CD14-positive monocyte (primary cell): Measurements from ENCODE around the gene FBL. TPM values are rescaled to one million over a fixed set of nuclear protein-coding genes. Genes with fewer than 3 reads are reported as not detected.

Experiments used
- DNase-seq, 3 donors: peaks; one replicate each; pipeline ENCODE4 v3.0.0-alpha.2; 2011 to 2022
- H2AFZ ChIP-seq: 2 replicates; pipeline ENCODE4 v1.6.0; 2012; ENCODE audit warnings: mild to moderate bottlenecking, low read depth, low read length, inconsistent platforms; ENCODE audit not compliant: insufficient read depth, poor library complexity, severe bottlenecking
- H3K27ac ChIP-seq, 2 donors: 1 replicate in 1 of 2; 2 replicates in 1 of 2; pipeline ENCODE4 v1.5.1; 2012 to 2013; ENCODE audit warnings: low read length in 2 of 2, control low read depth in 1 of 2, inconsistent platforms in 1 of 2, low read depth in 1 of 2, mild to moderate bottlenecking in 1 of 2
- H3K27me3 ChIP-seq, 2 donors: one replicate each; pipeline versions ENCODE4 v1.6.0 to v1.6.1; 2011 to 2013; ENCODE audit warnings: low read length in 2 of 2; ENCODE audit not compliant: control insufficient read depth in 2 of 2, insufficient read depth in 2 of 2
- H3K36me3 ChIP-seq, 2 donors: replicated peaks in 1 of 2; 1 replicate in 1 of 2; 2 replicates in 1 of 2; pipeline versions ENCODE4 v1.5.1 to v1.6.1; 2012 to 2013; ENCODE audit warnings: low read length in 2 of 2, control low read depth in 1 of 2, inconsistent platforms in 1 of 2, mild to moderate bottlenecking in 1 of 2; ENCODE audit not compliant: insufficient read depth in 2 of 2, control insufficient read depth in 1 of 2
- H3K4me1 ChIP-seq, 2 donors: 1 replicate in 1 of 2; 2 replicates in 1 of 2; pipeline versions ENCODE4 v1.5.1 to v1.6.1; 2012 to 2013; ENCODE audit warnings: low read length in 2 of 2, control low read depth in 1 of 2, inconsistent platforms in 1 of 2, mild to moderate bottlenecking in 1 of 2, moderate library complexity in 1 of 2; ENCODE audit not compliant: insufficient read depth in 2 of 2, control insufficient read depth in 1 of 2
- H3K4me2 ChIP-seq: replicated peaks from 2 replicates; pipeline ENCODE3; 2012; ENCODE audit warnings: low read length, moderate library complexity, mild to moderate bottlenecking; ENCODE audit not compliant: poor library complexity, severe bottlenecking; ENCODE audit errors: extremely low read depth
- H3K4me3 ChIP-seq, 3 experiments: fragments of 200-600 bp in 1 of 3; sonication (generic) in 1 of 3; replicated peaks in 1 of 3; 1 replicate in 2 of 3; 2 replicates in 1 of 3; pipeline ENCODE4 v1.5.1; 2011 to 2013; ENCODE audit warnings: low read length in 3 of 3, mild to moderate bottlenecking in 3 of 3, control low read depth in 2 of 3, low read depth in 2 of 3, inconsistent platforms in 1 of 3, moderate library complexity in 1 of 3
- H3K79me2 ChIP-seq: 2 replicates; pipeline ENCODE4 v1.6.0; 2012; ENCODE audit warnings: mild to moderate bottlenecking, control low read depth, inconsistent platforms, low read length, moderate library complexity; ENCODE audit not compliant: insufficient read depth
- H3K9ac ChIP-seq: 2 replicates; pipeline ENCODE4 v1.6.0; 2017; ENCODE audit warnings: low read length, mild to moderate bottlenecking; ENCODE audit not compliant: insufficient read depth, poor library complexity, severe bottlenecking
- H3K9me3 ChIP-seq, 2 donors: replicated peaks in 1 of 2; 1 replicate in 1 of 2; 2 replicates in 1 of 2; pipeline versions ENCODE4 v1.5.1 to v1.6.1; 2012 to 2013; ENCODE audit warnings: low read length in 2 of 2, control low read depth in 1 of 2; ENCODE audit not compliant: control insufficient read depth in 1 of 2, insufficient read depth in 1 of 2
- H4K20me1 ChIP-seq: 2 replicates; pipeline ENCODE4 v1.6.0; 2012; ENCODE audit warnings: mild to moderate bottlenecking, low read length, control low read depth, moderate library complexity; ENCODE audit not compliant: insufficient read depth
- H3K27ac Mint-ChIP-seq, 7 donors: one replicate each; pipeline ENCODE4 v1.8.0; 2020; ENCODE audit warnings: mild to moderate bottlenecking in 7 of 7, mixed read lengths in 7 of 7, moderate library complexity in 6 of 7, inconsistent platforms in 2 of 7
- H3K27me3 Mint-ChIP-seq, 3 donors: one replicate each; pipeline ENCODE4 v1.8.0; 2021 to 2022; ENCODE audit warnings: low read depth in 3 of 3, mild to moderate bottlenecking in 3 of 3, mixed read lengths in 3 of 3, moderate library complexity in 3 of 3, inconsistent platforms in 1 of 3
- H3K36me3 Mint-ChIP-seq, 2 donors: one replicate each; pipeline ENCODE4 v1.8.0; 2020; ENCODE audit warnings: mixed read lengths in 2 of 2, inconsistent platforms in 1 of 2, mild to moderate bottlenecking in 1 of 2
- H3K4me1 Mint-ChIP-seq: one replicate; pipeline ENCODE4 v1.8.0; 2020; ENCODE audit warnings: mild to moderate bottlenecking, mixed read lengths
- H3K4me3 Mint-ChIP-seq, 2 donors: one replicate each; pipeline ENCODE4 v1.8.0; 2020; ENCODE audit warnings: mild to moderate bottlenecking in 2 of 2, mixed read lengths in 2 of 2, moderate library complexity in 1 of 2
- H3K9me3 Mint-ChIP-seq, 7 donors: one replicate each; pipeline ENCODE4 v1.8.0; 2020 to 2022; ENCODE audit warnings: mixed read lengths in 7 of 7, mild to moderate bottlenecking in 6 of 7, moderate library complexity in 6 of 7, inconsistent platforms in 2 of 7
- CTCF ChIP-seq: fragments of 200-600 bp; IDR thresholded peaks from one replicate; pipeline ENCODE4 v1.8.0; 2022; ENCODE audit warnings: antibody characterized with exemption, mild to moderate bottlenecking
- WGBS: methylation state at CpG from one replicate; pipeline ENCODE4 v1.1.5; 2013; ENCODE audit warnings: missing lambda C conversion rate; ENCODE audit not compliant: insufficient coverage; 5-methylcytosine and 5-hydroxymethylcytosine counted together
- intact Hi-C, 2 donors: fragments of 100-400 bp; cut with micrococcal nuclease; formaldehyde crosslinking; loops; one replicate each; pipeline versions ENCODE4 v1.15.0 to v1.15.1; 2023
- polyA plus RNA-seq, 3 donors: library from polyadenylated mRNA; depleted of rRNA in 1 of 3; unstranded in 2 of 3; stranded (reverse) in 1 of 3; fragments of 300-500 nt in 2 of 3; fragments of >200 nt in 1 of 3; fragmentation: Illumina TruSeq in 2 of 3; gene quantifications; 1 replicate in 2 of 3; 2 replicates in 1 of 3; pipeline ENCODE4 v1.2.3, GENCODE V29; 2012 to 2021

Gene FBL
- polyA plus RNA-seq, 3 donors, result 57.1 to 157 (median 60.3) TPM

- H3K4me3 ChIP-seq, result no peak overlapping the region
These were observed 32.8 kb downstream of the FBL start for GRCh38 chr19:39813264-39813993.

GRCh38 chr19:39811064-39811463 lies 35.1 kb downstream of the FBL start:
- Histone ChIP-seq H3K4me2 (no peak overlapping the region), H3K27me3 (no peaks in the 10 kb centered on the region), H4K20me1 (no peaks in the 10 kb centered on the region), H3K9ac (no peak overlapping the region), H3K27ac (no peak overlapping the region), H3K4me1 (no peaks in the 10 kb centered on the region), H3K36me3 (peaks cover 0 to 2% of the 10 kb centered on the region in 2 donors), H3K9me3 (no peaks in the 10 kb centered on the region), H3K4me3 (no peak overlapping the region), H2AFZ (no peak overlapping the region), H3K79me2 (no peaks in the 10 kb centered on the region)
- intact Hi-C loops, result no loop called here
- TF ChIP-seq CTCF, result no peak
- Mint-ChIP-seq H3K4me1 (no peaks in the 10 kb centered on the region), H3K36me3 (peaks cover 3 to 6% of the 10 kb centered on the region in 2 donors), H3K27ac (no peak overlapping the region), H3K4me3 (no peak overlapping the region), H3K27me3 (peaks cover 2 to 4% (median 2%) of the 10 kb centered on the region in 3 donors), H3K9me3 (peaks cover 0 to 15% (median 0%) of the 10 kb centered on the region in 7 donors)
- no peak for DNase-seq
- 90% methylated on average over 2 of the region's 4 CpGs for WGBS

More at GRCh38 chr19:39813264-39813993, 32.8 kb downstream of the FBL start:
- Histone ChIP-seq H3K9me3 (no peaks in the 10 kb centered on the region), H3K9ac (no peak overlapping the region), H4K20me1 (no peaks in the 10 kb centered on the region), H3K27ac (no peak overlapping the region), H3K4me1 (no peaks in the 10 kb centered on the region), H3K79me2 (no peaks in the 10 kb centered on the region), H3K36me3 (peaks cover 0 to 8% of the 10 kb centered on the region in 2 donors), H2AFZ (no peak overlapping the region), H3K4me2 (no peak overlapping the region), H3K27me3 (no peaks in the 10 kb centered on the region)
- Mint-ChIP-seq H3K36me3 (peaks cover 17 to 20% of the 10 kb centered on the region in 2 donors), H3K4me3 (no peak overlapping the region), H3K4me1 (peaks cover under 1% of the 10 kb centered on the region), H3K27me3 (peaks cover 2 to 4% (median 2%) of the 10 kb centered on the region in 3 donors), H3K9me3 (peaks cover 0 to 8% (median 0%) of the 10 kb centered on the region in 7 donors), H3K27ac (peak overlapping the region in 2 of 7 donors; percentile 4 to 15)
- intact Hi-C loops, result no loop called here
- WGBS, result 91% methylated on average over 8 of the region's 9 CpGs
- no peak for TF ChIP-seq CTCF
- DNase-seq, result no peak
